Activated CD4-positive, alpha-beta memory T cell treated with anti-CD3 and anti-CD28 coated beads, Interleukin-2, amount 10 ng/mL, durations not matched to agents 7 days and 5 days (primary cell): Measurements from ENCODE around the gene SNRNP27. TPM values are rescaled to one million over a fixed set of nuclear protein-coding genes. Genes with fewer than 3 reads are reported as not detected.

Source experiments
- CTCF ChIA-PET: fragments of 350-600 bp; sonication (Branson Sonifier 250); formaldehyde crosslinking; loops from one replicate; lab custom pipeline; 2021; ENCODE audit warnings: antibody characterized with exemption, inconsistent platforms; lab: Charles Lee
- POLR2A ChIA-PET: fragments of 350-600 bp; sonication (Branson Sonifier 250); formaldehyde crosslinking; loops from one replicate; lab custom pipeline; 2021; ENCODE audit warnings: antibody characterized with exemption; lab: Charles Lee
- DNase-seq: peaks from one replicate; pipeline ENCODE4 v3.0.0-alpha.2; 2020
- H3K27ac Mint-ChIP-seq: one replicate; pipeline ENCODE4 v1.8.0; 2021; ENCODE audit warnings: mild to moderate bottlenecking, mixed read lengths
- H3K27me3 Mint-ChIP-seq: one replicate; pipeline ENCODE4 v1.8.0; 2021; ENCODE audit warnings: mixed read lengths
- H3K36me3 Mint-ChIP-seq: one replicate; pipeline ENCODE4 v1.8.0; 2021; ENCODE audit warnings: low read depth, mixed read lengths
- H3K4me1 Mint-ChIP-seq: one replicate; pipeline ENCODE4 v1.8.0; 2021; ENCODE audit warnings: mixed read lengths
- H3K4me3 Mint-ChIP-seq: one replicate; pipeline ENCODE4 v1.8.0; 2021; ENCODE audit warnings: mild to moderate bottlenecking, mixed read lengths
- H3K9me3 Mint-ChIP-seq: one replicate; pipeline ENCODE4 v1.8.0; 2021; ENCODE audit warnings: mixed read lengths
- total RNA-seq, 2 experiments: library from RNA; stranded (reverse); gene quantifications; one replicate each; pipeline ENCODE4 v1.2.3, GENCODE V29; 2021

The SNRNP27 gene
- total RNA-seq, 2 experiments from 2014 or later = 59.3 to 63.3 TPM

DNA sequence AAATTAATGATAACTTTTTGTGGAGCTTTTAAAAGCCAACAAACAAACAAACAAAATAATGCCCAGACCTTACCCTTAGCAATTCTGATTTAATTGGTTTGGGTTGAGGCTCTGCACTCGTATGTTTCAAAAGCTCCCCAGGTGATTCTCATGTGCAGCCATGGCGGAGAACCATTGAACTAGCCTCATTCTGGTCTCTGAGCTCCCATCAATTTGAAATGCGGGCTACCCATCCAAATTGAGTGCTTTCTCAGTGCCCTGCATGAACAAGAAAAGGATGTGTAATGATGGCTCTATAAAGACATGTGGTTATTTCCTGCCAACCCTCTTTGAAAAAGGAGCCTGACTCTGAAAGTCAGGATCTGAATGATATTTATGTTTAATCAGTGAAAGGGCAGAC is 29.4 kb downstream of the SNRNP27 start:
- Mint-ChIP-seq H3K27me3 (no peaks in the 10 kb centered on the region), H3K27ac (no peak overlapping the region), H3K4me3 (no peak overlapping the region), H3K4me1 (peaks cover 29% of the 10 kb centered on the region), H3K36me3 (peaks cover 67% of the 10 kb centered on the region), H3K9me3 (no peaks in the 10 kb centered on the region)
- POLR2A ChIA-PET = interaction anchor here (0.8 to 1.7 kb wide), 5 partner anchors 9 to 162 kb away, joined by 3 to 6 read pairs (median 3); partner anchors contain the start of gene MXD1
- CTCF ChIA-PET = interaction anchor here (0.6 to 1.2 kb wide), 4 partner anchors 9 to 323 kb away, joined by 3 read pairs; no protein-coding TSS in a partner anchor
- DNase-seq = no peak

DNA sequence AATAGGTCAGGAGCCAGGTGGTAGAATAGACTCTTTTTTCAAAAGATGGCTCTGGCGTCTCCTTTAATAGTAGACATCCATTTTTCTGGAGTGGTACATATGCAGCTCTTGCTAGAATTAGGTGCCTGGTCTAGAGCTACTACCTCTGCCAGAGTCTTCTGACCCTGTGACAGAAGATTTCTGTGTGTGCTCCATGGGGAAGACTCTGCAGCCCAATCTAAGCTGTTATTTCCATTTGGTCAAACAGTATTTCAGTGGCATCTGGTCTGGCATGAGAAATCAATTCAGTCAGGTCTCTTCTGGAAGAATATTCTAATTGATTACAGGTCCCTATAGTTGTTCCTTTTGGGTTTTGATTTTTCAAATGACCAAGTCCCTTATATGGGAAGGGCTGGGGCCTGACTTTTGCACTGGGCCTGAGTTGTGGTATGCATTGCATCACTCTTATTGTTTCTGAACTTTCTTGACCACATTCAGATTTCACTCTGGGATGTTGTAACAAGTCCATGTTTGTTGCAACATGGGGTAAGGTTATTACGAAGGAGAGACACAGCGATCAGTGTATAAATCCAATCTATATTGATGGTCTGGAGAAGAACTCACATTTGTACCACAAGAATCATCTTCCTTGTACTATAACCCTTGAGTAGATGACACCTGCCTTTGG is 33.2 kb downstream of the SNRNP27 start:
- H3K27ac Mint-ChIP-seq = no peak overlapping the region
- peaks cover 70% of the 10 kb centered on the region for H3K36me3 Mint-ChIP-seq
- ChIA-PET POLR2A (no interaction called here), CTCF (no interaction called here)
- no peaks in the 10 kb centered on the region for H3K27me3 Mint-ChIP-seq
- H3K9me3 Mint-ChIP-seq = no peaks in the 10 kb centered on the region
- DNase-seq = no peak
- no peak overlapping the region for H3K4me3 Mint-ChIP-seq
- peaks cover 36% of the 10 kb centered on the region for H3K4me1 Mint-ChIP-seq

DNA sequence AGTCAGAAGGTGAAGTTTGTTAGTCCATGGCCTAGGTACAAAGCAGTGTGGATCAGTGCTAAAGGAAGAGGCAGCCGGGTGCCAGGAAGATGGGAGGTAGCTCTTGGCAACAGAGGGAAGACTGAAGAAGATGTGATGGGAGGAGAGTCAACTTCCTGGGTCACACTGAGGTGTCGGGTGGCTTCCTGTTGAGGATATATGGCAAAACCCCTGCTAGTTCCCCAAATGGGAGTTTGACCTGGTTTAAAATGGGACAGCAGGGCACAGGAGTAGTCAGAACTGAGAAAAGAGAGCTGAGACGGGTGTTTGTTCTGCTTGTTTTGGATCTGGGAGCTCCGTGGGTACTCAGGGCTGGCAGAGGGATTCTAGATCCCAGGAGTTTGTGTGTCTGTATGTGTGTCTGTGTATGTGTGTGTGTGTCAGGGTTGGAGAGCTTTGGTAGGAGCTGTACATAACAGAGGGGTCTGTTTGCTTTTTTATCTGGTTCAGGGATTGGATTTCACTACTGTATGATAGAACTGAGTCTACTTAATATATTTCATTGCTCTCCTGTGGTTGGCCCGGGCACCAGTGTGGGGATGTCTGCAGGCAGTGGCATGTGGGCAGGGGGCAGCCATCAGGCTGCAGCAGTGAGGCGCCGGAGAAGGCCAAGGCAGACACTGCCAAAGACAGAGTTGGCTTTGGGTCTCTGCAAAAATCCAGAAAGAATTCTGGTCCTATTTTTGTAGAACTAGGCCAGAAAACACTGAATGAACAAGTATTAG is 38.3 kb downstream of the SNRNP27 start:
- no peak overlapping the region for H3K4me3 Mint-ChIP-seq
- CTCF ChIA-PET = interaction anchor here (0.8 to 1.3 kb wide), 3 partner anchors 9 to 20 kb away, joined by 3 to 4 read pairs (median 3); no protein-coding TSS in a partner anchor
- H3K27me3 Mint-ChIP-seq = no peaks in the 10 kb centered on the region
- no peak for DNase-seq
- POLR2A ChIA-PET = interaction anchor here (0.7 to 3.1 kb wide), 9 partner anchors 13 to 211 kb away, joined by 3 to 21 read pairs (median 4); partner anchors contain the start of gene MXD1
- H3K36me3 Mint-ChIP-seq = peaks cover 69% of the 10 kb centered on the region
- no peaks in the 10 kb centered on the region for H3K9me3 Mint-ChIP-seq
- H3K27ac Mint-ChIP-seq = peak overlapping the region; percentile 44
- H3K4me1 Mint-ChIP-seq = peaks cover 47% of the 10 kb centered on the region

DNA sequence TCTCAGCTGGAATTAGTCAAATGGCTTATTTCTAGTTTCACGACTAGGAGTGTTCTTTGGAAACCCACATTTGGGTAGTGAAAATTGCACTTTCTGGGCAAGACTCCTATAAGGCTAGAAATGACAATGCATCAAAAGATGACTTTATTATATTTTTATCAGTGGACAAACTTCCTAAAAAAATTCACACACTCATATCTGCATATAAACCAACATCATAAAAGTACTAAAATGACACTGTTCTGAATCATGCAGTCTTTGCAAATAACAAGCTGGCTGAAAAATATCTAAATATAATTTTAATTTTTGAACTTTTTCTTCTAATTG is 38.8 kb downstream of the SNRNP27 start:
- Mint-ChIP-seq H3K27me3 (no peaks in the 10 kb centered on the region), H3K4me1 (peaks cover 43% of the 10 kb centered on the region), H3K4me3 (no peak overlapping the region), H3K36me3 (peaks cover 70% of the 10 kb centered on the region), H3K9me3 (no peaks in the 10 kb centered on the region), H3K27ac (no peak overlapping the region)
- DNase-seq = no peak
- ChIA-PET CTCF (interaction anchor here (0.8 to 1.7 kb wide), 4 partner anchors 9 to 210 kb away, joined by 3 to 5 read pairs (median 4); no protein-coding TSS in a partner anchor), POLR2A (interaction anchor here (1.1 to 3.1 kb wide), 6 partner anchors 14 to 211 kb away, joined by 4 to 21 read pairs (median 5); partner anchors contain the start of gene MXD1)

DNA sequence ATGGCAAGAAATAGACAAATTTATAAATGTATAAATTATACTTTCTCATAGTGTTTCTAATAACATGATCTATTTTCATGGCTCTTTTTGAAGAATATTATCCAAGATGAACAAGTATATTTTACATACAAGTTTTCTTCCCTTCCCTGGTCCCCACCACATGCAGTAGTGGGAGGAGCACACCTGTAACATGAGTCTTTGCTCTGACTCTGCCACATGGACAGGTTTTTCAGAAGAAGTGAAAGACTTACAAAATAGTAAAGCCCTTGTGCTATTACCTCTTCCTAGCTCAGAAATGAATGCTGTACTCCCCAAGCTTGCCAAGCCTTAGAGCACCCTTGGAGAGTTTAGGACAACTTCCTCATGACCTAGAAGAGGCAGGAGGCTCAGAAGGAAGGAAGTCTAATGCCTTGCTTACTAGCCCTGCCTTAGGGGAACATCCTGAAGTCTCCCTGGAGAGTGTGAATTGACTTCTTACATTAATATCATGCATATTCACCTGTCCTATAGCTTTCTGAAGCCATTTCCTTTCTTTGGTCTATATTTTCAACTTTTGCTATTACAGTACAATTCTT is 39.6 kb downstream of the SNRNP27 start:
- POLR2A ChIA-PET = interaction anchor here (0.9 to 3.1 kb wide), 7 partner anchors 10 to 210 kb away, joined by 3 to 21 read pairs (median 4); partner anchors contain the start of gene MXD1
- H3K27ac Mint-ChIP-seq = peak overlapping the region; percentile 53
- CTCF ChIA-PET = interaction anchor here (0.6 to 1.7 kb wide), 7 partner anchors 13 to 367 kb away, joined by 3 to 5 read pairs (median 4); no protein-coding TSS in a partner anchor
- H3K4me1 Mint-ChIP-seq = peaks cover 40% of the 10 kb centered on the region
- peaks cover 70% of the 10 kb centered on the region for H3K36me3 Mint-ChIP-seq
- DNase-seq = no peak
- no peaks in the 10 kb centered on the region for H3K27me3 Mint-ChIP-seq
- H3K9me3 Mint-ChIP-seq = no peaks in the 10 kb centered on the region
- no peak overlapping the region for H3K4me3 Mint-ChIP-seq

DNA sequence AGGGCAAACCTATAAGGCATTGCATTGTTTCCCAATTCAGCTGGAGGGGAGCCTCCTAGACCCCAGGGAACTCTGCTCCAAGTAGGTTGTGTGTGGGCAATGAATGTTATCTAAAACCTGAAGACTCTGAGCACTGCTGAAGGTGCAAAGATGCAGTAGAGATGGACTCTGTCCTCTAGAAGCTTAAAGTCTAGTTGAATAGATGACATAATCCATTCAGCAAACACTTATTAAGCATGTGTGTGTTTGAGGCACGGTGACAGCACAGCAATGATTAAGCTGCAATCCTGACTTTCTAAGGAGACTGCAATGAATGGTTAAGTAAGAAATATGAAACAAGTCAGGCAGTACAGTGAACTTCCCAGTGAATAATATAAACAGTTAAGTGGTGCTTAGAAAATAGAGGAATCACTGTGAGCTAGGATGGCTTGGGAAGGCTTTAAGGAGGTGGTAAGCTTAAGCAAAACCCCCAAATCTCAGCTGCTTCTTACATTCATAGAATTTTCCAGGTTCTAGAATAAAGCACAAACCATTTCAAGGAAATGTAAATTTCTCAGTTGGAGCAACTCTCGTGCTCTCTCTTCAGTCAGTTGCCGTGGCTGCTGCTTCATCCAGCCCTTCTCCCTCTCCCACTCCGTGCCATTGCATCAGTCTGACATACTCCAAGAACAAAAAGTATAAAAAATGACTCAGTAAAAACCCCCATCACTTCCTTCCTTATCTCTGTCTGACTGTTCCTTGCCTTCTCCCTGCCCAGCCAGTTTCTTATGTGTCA is 40.3 kb downstream of the SNRNP27 start:
- Mint-ChIP-seq H3K4me3 (no peak overlapping the region), H3K36me3 (peaks cover 74% of the 10 kb centered on the region), H3K4me1 (peaks cover 40% of the 10 kb centered on the region), H3K27me3 (no peaks in the 10 kb centered on the region), H3K27ac (peak overlapping the region; percentile 15), H3K9me3 (no peaks in the 10 kb centered on the region)
- ChIA-PET POLR2A (interaction anchor here (0.9 to 3.1 kb wide), 8 partner anchors 11 to 209 kb away, joined by 3 to 21 read pairs (median 4); partner anchors contain the start of gene MXD1), CTCF (interaction anchor here (0.6 to 1.7 kb wide), 5 partner anchors 12 to 296 kb away, joined by 3 to 5 read pairs (median 3); no protein-coding TSS in a partner anchor)
- DNase-seq = no peak

DNA sequence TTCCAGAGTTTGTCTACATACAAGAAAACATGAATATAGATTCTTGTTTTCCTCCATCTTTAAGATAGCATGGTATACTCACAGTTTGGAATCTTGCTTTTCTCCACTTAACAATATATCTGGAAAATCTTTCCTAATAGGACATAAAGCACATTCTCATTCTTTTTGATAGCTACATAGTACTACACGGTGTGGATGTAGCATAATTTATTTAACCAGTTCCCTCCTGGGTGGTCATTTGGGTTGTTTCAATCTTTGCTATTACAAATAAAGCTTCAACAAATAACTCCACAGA is 40.8 kb downstream of the SNRNP27 start:
- Mint-ChIP-seq H3K4me1 (peaks cover 40% of the 10 kb centered on the region), H3K27me3 (no peaks in the 10 kb centered on the region), H3K9me3 (no peaks in the 10 kb centered on the region), H3K27ac (peak overlapping the region; percentile 15), H3K4me3 (no peak overlapping the region), H3K36me3 (peaks cover 76% of the 10 kb centered on the region)
- ChIA-PET CTCF (interaction anchor here (0.9 to 1.5 kb wide), 2 partner anchors 137 to 295 kb away, joined by 3 to 4 read pairs; no protein-coding TSS in a partner anchor), POLR2A (interaction anchor here (1.3 to 2.8 kb wide), 3 partner anchors 11 to 208 kb away, joined by 4 to 10 read pairs (median 5); partner anchors contain the start of gene MXD1)
- no peak for DNase-seq

DNA sequence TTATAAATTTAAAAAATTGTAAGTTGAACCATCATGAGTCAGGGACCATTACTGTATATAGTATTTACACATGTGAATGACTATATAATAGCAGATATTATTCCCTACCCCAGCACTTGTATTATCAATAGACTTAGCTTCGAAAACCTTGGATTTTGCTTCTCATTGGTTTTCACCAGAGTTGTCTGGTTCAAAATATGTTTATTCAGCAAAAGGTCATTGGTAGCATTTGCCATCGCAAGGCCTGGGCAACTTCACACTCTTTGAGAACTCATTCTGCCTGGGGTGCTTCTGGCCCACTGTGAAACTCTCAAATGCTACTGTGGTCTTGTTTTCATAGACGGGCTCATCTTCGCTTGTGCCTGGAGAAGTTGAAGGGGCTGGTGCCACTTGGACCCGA is 41.3 kb downstream of the SNRNP27 start:
- peaks cover 76% of the 10 kb centered on the region for H3K36me3 Mint-ChIP-seq
- ChIA-PET POLR2A (interaction anchor here (1.3 to 2.8 kb wide), 3 partner anchors 11 to 208 kb away, joined by 4 to 10 read pairs (median 5); partner anchors contain the start of gene MXD1), CTCF (interaction anchor here (1.5 kb wide), 1 partner anchor 136 kb away, joined by 4 read pairs; no protein-coding TSS in a partner anchor)
- H3K9me3 Mint-ChIP-seq = no peaks in the 10 kb centered on the region
- peaks cover 38% of the 10 kb centered on the region for H3K4me1 Mint-ChIP-seq
- no peaks in the 10 kb centered on the region for H3K27me3 Mint-ChIP-seq
- H3K4me3 Mint-ChIP-seq = no peak overlapping the region
- no peak overlapping the region for H3K27ac Mint-ChIP-seq
- DNase-seq = no peak

DNA sequence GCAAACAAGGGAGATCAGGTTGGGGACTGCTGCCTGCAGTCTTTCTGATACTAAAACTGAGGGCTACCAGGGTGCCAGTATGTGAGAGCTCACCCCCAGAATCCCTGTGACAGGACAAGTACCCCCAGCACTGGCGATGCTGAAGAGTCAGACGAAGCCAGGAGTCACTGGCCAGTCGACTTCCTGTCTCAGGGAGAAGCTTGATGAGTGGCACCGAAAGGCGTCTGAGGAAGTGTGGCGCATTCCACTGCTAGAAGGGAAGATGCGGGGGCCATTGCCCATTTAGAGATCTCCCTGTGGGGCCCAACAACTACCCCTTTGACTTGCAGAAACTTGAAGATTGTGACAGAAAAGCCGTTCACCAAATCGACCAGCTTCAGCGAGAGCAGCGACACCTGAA is 43.1 kb downstream of the SNRNP27 start:
- DNase-seq = no peak
- Mint-ChIP-seq H3K27ac (no peak overlapping the region), H3K36me3 (peaks cover 83% of the 10 kb centered on the region), H3K27me3 (no peaks in the 10 kb centered on the region), H3K4me1 (peaks cover 31% of the 10 kb centered on the region), H3K4me3 (no peak overlapping the region), H3K9me3 (no peaks in the 10 kb centered on the region)
- POLR2A ChIA-PET = interaction anchor here (1.0 to 1.4 kb wide), 2 partner anchors 107 to 148 kb away, joined by 3 to 4 read pairs; no protein-coding TSS in a partner anchor
- CTCF ChIA-PET = interaction anchor here (0.8 to 0.9 kb wide), 2 partner anchors 21 to 134 kb away, joined by 3 to 4 read pairs; partner anchors contain the start of gene MXD1

DNA sequence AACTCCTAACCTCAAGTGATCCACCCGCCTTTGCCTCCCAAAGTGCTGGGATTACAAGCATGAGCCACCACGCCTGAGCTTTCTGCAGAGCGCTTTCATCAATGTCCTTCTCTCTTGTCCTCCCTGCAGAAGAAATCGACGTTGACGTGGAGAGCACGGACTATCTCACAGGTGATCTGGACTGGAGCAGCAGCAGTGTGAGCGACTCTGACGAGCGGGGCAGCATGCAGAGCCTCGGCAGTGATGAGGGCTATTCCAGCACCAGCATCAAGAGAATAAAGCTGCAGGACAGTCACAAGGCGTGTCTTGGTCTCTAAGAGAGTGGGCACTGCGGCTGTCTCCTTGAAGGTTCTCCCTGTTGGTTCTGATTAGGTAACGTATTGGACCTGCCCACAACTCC is 44.2 kb downstream of the SNRNP27 start:
- ChIA-PET CTCF (interaction anchor here (0.9 kb wide), 1 partner anchor 133 kb away, joined by 7 read pairs; no protein-coding TSS in a partner anchor), POLR2A (interaction anchor here (0.8 to 1.5 kb wide), 2 partner anchors 9 to 24 kb away, joined by 3 to 5 read pairs; no protein-coding TSS in a partner anchor)
- no peaks in the 10 kb centered on the region for H3K27me3 Mint-ChIP-seq
- H3K36me3 Mint-ChIP-seq = peaks cover 85% of the 10 kb centered on the region
- no peaks in the 10 kb centered on the region for H3K9me3 Mint-ChIP-seq
- H3K27ac Mint-ChIP-seq = peak overlapping the region; percentile 14
- no peak overlapping the region for H3K4me3 Mint-ChIP-seq
- H3K4me1 Mint-ChIP-seq = peaks cover 30% of the 10 kb centered on the region
- DNase-seq = no peak

DNA sequence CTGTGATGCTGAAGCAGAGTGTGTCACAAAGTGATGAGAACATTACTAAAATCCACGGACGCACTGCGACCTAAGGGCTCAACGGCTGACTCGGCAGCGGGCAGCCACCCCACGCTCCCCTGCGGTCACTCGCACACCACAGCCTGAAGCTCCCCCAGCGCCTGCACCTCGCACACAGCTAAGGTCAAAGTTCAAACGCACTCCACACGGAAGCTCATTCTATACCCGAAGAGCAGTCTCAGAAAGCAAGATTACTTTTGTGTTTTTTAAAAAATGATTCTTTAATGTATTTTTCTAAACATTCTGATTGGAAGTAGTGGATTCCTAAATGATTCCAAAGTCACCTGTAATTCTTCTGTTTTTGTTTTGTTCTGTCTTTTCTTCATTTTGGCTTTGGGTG is 46.0 kb downstream of the SNRNP27 start:
- H3K4me3 Mint-ChIP-seq = no peak overlapping the region
- no peak overlapping the region for H3K27ac Mint-ChIP-seq
- no peak for DNase-seq
- peaks cover 92% of the 10 kb centered on the region for H3K36me3 Mint-ChIP-seq
- POLR2A ChIA-PET = interaction anchor here (1.4 to 2.1 kb wide), 2 partner anchors 25 to 104 kb away, joined by 4 to 7 read pairs; partner anchors contain the start of gene MXD1
- H3K9me3 Mint-ChIP-seq = no peaks in the 10 kb centered on the region
- CTCF ChIA-PET = no interaction called here
- no peaks in the 10 kb centered on the region for H3K27me3 Mint-ChIP-seq
- peaks cover 27% of the 10 kb centered on the region for H3K4me1 Mint-ChIP-seq
